GM21825 (cell line): ENCODE data around the gene TNK2.
"Not testable (repeated sequence)": the region's sequence is repeated elsewhere in the genome, so short reads cannot be mapped to it uniquely, and the experiment has no call there.

Experiments used
- ATAC-seq: cut with Tn5 transposase; IDR thresholded peaks from one replicate; pipeline ENCODE4 v1.9.1; 2021; ENCODE audit warnings: mild to moderate bottlenecking, moderate library complexity; ENCODE audit not compliant: unreplicated experiment

Gene TNK2

GRCh38 chr3:195907934-195908693 lies at the start of gene TNK2:
Gene TNK2, minus strand, starts transcription at chr3:195908551. Its CDS starts 19,963 bp downstream, at chr3:195888588.
- ATAC-seq: peak; percentile 3

- no peak for ATAC-seq
Observed at GRCh38 chr3:195956577-195956976, 48.2 kb upstream of the TNK2 start.

- not testable (repeated sequence) for ATAC-seq
Observed at GRCh38 chr3:195955416-195955841, 47.1 kb upstream of the TNK2 start.

- ATAC-seq: peak; percentile 45
Observed at GRCh38 chr3:195954752-195955119, 46.4 kb upstream of the TNK2 start.

- peak; percentile 98 for ATAC-seq
Observed at GRCh38 chr3:195954052-195954751, 45.9 kb upstream of the TNK2 start.

- ATAC-seq: not testable (repeated sequence)
Observed at GRCh38 chr3:195952590-195952989, 44.2 kb upstream of the TNK2 start.

- not testable (repeated sequence) for ATAC-seq
Observed at GRCh38 chr3:195951443-195952177, 43.3 kb upstream of the TNK2 start.

GRCh38 chr3:195950731-195951130 lies 42.4 kb upstream of the TNK2 start:
- not testable (repeated sequence) for ATAC-seq

GRCh38 chr3:195950164-195950563 lies 41.8 kb upstream of the TNK2 start:
- ATAC-seq: not testable (repeated sequence)

GRCh38 chr3:195946910-195947699 lies 38.8 kb upstream of the TNK2 start:
- not testable (repeated sequence) for ATAC-seq

GRCh38 chr3:195941265-195941815 lies 33.0 kb upstream of the TNK2 start:
- ATAC-seq: not testable (repeated sequence)

- not testable (repeated sequence) for ATAC-seq
Observed at GRCh38 chr3:195940806-195941205, 32.5 kb upstream of the TNK2 start.

- ATAC-seq: not testable (repeated sequence)
Observed at GRCh38 chr3:195939526-195940470, 31.4 kb upstream of the TNK2 start.

GRCh38 chr3:195933044-195933430 lies 24.7 kb upstream of the TNK2 start:
- ATAC-seq: not testable (repeated sequence)

- ATAC-seq: no peak
Observed at GRCh38 chr3:195932418-195933043, 24.2 kb upstream of the TNK2 start.

GRCh38 chr3:195931582-195932273 lies 23.4 kb upstream of the TNK2 start:
- no peak for ATAC-seq

- no peak for ATAC-seq
Observed at GRCh38 chr3:195929452-195929851, 21.1 kb upstream of the TNK2 start.

- no peak for ATAC-seq
Observed at GRCh38 chr3:195921334-195921791, 13.0 kb upstream of the TNK2 start.
